HFFc6 (cell line): ENCODE measurements around the gene ZNF583. TPM values are rescaled to one million over a fixed set of nuclear protein-coding genes. Genes with fewer than 3 reads are reported as not detected.
A peak's percentile ranks its signal among the peaks of the same experiment; 100 is the strongest.

Source experiments
- DNase-seq: peaks from one replicate; pipeline ENCODE4 v3.0.0-alpha.2; 2018
- H3K27ac Mint-ChIP-seq: 2 replicates; pipeline ENCODE4 v1.8.0; 2020; ENCODE audit warnings: mild to moderate bottlenecking, mixed read lengths
- H3K27me3 Mint-ChIP-seq: 2 replicates; pipeline ENCODE4 v1.8.0; 2021; ENCODE audit warnings: mild to moderate bottlenecking, moderate library complexity, mixed read lengths; ENCODE audit not compliant: insufficient read depth
- H3K36me3 Mint-ChIP-seq: 2 replicates; pipeline ENCODE4 v1.8.0; 2021; ENCODE audit warnings: low read depth, mixed read lengths
- H3K4me1 Mint-ChIP-seq: 2 replicates; pipeline ENCODE4 v1.8.0; 2020; ENCODE audit warnings: low read depth, mixed read lengths
- H3K4me3 Mint-ChIP-seq: 2 replicates; pipeline ENCODE4 v1.8.0; 2020; ENCODE audit warnings: mild to moderate bottlenecking, moderate library complexity, mixed read lengths
- H3K9me3 Mint-ChIP-seq: 2 replicates; pipeline ENCODE4 v1.8.0; 2020; ENCODE audit warnings: mild to moderate bottlenecking, mixed read lengths
- total RNA-seq, 6 experiments: library from RNA; stranded (reverse); fragmentation: NEBNext Ultra II Directional; extraction: Animal tissue kit (Norgen Biotek cat#: 25700); gene quantifications; 2 replicates in 1 of 6; 3 replicates in 5 of 6; pipeline ENCODE4 v1.2.3, GENCODE V29; 2021
- TF ChIP-seq, protein P1 (sequence below): fragments of 200-600 bp; sonication (generic); IDR thresholded peaks from 2 replicates; pipeline ENCODE4 v1.5.0; 2021; ENCODE audit warnings: antibody characterized with exemption, mild to moderate bottlenecking

Gene ZNF583
- total RNA-seq, 6 experiments from 2014 or later, result 3.5 to 5.3 (median 4.5) TPM

DNA sequence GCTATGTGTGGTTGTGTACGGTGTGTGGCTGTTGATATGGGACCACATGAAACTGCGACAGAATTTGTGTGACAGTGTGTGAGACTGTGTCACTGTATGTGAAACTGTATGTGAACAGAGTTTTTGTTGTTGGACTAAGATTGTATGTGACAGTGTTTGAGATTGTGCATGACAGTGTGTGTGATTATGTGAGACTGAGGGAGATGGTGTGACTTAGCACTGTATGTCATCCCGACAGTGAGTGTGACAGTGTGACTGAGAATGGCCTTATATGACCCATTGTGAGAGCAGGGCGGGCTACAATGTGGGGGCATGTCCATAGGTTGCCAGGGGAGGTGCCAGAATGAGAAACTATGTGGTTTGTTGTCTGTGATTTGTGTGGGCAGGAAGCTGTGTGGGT is 930 bp downstream of the ZNF583 start:
- Mint-ChIP-seq H3K36me3 (peaks cover 73% of the 10 kb centered on the region), H3K27me3 (no peaks in the 10 kb centered on the region), H3K27ac (peak overlapping the region; percentile 90; the same call in 1 of the 2 replicates), H3K4me3 (peak overlapping the region; percentile 90), H3K9me3 (peaks cover 69% of the 10 kb centered on the region), H3K4me1 (peaks cover 25% of the 10 kb centered on the region)
- no peak for DNase-seq
- TF ChIP-seq, protein P1, sequence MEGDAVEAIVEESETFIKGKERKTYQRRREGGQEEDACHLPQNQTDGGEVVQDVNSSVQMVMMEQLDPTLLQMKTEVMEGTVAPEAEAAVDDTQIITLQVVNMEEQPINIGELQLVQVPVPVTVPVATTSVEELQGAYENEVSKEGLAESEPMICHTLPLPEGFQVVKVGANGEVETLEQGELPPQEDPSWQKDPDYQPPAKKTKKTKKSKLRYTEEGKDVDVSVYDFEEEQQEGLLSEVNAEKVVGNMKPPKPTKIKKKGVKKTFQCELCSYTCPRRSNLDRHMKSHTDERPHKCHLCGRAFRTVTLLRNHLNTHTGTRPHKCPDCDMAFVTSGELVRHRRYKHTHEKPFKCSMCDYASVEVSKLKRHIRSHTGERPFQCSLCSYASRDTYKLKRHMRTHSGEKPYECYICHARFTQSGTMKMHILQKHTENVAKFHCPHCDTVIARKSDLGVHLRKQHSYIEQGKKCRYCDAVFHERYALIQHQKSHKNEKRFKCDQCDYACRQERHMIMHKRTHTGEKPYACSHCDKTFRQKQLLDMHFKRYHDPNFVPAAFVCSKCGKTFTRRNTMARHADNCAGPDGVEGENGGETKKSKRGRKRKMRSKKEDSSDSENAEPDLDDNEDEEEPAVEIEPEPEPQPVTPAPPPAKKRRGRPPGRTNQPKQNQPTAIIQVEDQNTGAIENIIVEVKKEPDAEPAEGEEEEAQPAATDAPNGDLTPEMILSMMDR, result no peak

DNA sequence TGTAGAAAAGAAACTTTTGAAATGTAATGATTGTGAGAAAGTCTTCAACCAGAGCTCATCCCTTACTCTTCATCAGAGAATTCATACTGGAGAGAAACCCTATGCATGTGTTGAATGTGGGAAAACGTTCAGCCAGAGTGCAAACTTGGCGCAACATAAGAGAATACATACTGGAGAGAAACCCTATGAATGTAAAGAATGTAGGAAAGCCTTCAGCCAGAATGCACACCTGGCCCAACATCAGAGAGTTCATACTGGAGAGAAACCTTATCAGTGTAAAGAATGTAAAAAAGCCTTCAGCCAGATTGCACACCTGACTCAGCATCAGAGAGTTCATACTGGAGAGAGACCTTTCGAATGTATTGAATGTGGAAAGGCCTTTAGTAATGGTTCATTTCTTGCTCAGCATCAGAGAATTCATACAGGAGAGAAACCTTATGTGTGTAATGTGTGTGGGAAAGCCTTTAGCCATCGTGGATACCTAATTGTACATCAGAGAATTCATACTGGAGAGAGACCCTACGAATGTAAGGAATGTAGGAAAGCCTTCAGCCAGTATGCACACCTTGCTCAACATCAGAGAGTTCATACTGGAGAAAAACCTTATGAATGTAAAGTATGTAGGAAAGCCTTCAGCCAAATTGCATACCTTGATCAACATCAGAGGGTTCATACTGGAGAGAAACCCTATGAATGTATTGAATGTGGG is 19.3 kb downstream of the ZNF583 start:
- Mint-ChIP-seq H3K36me3 (peaks cover 90% of the 10 kb centered on the region), H3K4me3 (no peak overlapping the region), H3K27me3 (no peaks in the 10 kb centered on the region; the same call in 1 of the 2 replicates), H3K9me3 (peaks cover 100% of the 10 kb centered on the region), H3K4me1 (no peaks in the 10 kb centered on the region), H3K27ac (no peak overlapping the region)
- TF ChIP-seq, protein P1, result no peak
- DNase-seq, result no peak

DNA sequence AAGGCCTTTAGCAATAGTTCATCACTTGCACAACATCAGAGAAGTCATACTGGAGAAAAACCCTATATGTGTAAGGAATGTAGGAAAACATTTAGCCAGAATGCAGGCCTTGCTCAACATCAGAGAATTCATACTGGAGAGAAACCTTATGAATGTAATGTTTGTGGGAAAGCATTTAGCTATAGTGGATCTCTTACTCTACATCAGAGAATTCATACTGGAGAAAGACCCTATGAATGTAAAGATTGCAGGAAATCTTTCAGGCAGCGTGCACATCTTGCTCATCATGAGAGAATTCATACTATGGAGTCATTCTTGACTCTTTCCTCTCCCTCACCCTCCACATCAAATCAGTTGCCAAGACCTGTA is 19.8 kb downstream of the ZNF583 start:
- no peaks in the 10 kb centered on the region; the same call in 1 of the 2 replicates for H3K27me3 Mint-ChIP-seq
- H3K4me3 Mint-ChIP-seq, result no peak overlapping the region
- H3K9me3 Mint-ChIP-seq, result peaks cover 97% of the 10 kb centered on the region
- peaks cover 85% of the 10 kb centered on the region for H3K36me3 Mint-ChIP-seq
- no peak overlapping the region for H3K27ac Mint-ChIP-seq
- TF ChIP-seq, protein P1, result no peak
- DNase-seq, result no peak
- H3K4me1 Mint-ChIP-seq, result no peaks in the 10 kb centered on the region

DNA sequence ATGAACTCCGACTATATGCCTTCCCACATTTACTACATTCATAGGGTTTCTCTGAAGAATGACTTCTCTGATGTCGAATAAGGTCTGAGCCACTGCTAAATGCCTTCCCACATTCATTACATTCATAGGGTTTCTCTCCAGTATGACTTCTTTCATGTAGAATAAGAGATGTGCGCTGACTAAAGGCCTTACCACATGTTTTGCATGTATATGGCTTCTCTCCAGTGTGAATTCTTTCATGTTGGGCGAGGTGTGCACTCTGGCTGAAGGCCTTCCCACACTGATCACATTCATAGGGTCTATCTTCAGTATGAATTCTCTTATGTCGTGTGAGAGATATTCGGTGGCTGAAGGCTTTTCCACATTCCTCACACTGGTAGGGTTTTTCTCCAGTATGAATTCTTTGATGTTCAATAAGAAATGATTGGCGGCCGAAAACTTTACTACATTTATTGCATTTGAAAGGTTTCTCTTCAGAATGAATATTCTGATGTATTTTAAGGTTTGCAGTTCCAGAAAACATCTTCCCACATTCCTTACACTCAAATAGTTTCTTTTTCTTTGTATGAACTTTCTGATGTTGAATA is 37.2 kb downstream of the ZNF583 start:
- Mint-ChIP-seq H3K4me3 (no peak overlapping the region), H3K9me3 (peaks cover 74% of the 10 kb centered on the region), H3K27ac (no peak overlapping the region), H3K27me3 (no peaks in the 10 kb centered on the region), H3K4me1 (no peaks in the 10 kb centered on the region), H3K36me3 (peaks cover 50% of the 10 kb centered on the region)
- no peak for DNase-seq
- TF ChIP-seq, protein P1, result no peak

DNA sequence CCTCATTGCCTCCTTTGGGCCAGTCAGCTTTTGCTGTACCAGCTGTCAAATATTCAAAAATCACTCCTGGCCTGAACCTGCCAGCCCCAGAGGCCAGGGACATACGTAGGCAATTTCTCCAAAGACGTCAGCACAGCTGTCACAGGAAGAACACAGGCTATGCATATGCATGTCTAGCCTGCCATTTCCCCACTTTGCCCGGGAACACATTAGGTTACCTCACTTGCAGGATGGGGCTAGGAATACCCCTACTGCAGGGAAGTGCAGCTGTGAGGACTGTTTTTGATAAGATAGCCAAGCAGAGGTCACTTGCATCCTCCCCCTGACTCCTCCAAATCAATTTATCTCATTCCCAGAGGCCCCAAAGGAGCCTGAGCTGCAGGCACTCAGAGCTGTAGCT is 70.2 kb downstream of the ZNF583 start:
- Mint-ChIP-seq H3K9me3 (peaks cover 89% of the 10 kb centered on the region), H3K36me3 (peaks cover 23% of the 10 kb centered on the region), H3K4me3 (no peak overlapping the region), H3K27ac (no peak overlapping the region), H3K4me1 (no peaks in the 10 kb centered on the region; the same call in 1 of the 2 replicates), H3K27me3 (peaks cover 2% of the 10 kb centered on the region)
- DNase-seq, result no peak
- TF ChIP-seq, protein P1, result no peak
